Measurements from ENCODE around the gene CEBPB. TPM values are rescaled to one million over a fixed set of nuclear protein-coding genes. Genes with fewer than 3 reads are reported as not detected.

CEBPB gene
- total RNA-seq: 9.1 TPM

GRCh38 chr20:50190251-50191064 lies at the start of gene CEBPB:
Gene CEBPB (plus strand): TSS chr20:50190830. CDS start chr20:50191034, 204 bp downstream.

DNA sequence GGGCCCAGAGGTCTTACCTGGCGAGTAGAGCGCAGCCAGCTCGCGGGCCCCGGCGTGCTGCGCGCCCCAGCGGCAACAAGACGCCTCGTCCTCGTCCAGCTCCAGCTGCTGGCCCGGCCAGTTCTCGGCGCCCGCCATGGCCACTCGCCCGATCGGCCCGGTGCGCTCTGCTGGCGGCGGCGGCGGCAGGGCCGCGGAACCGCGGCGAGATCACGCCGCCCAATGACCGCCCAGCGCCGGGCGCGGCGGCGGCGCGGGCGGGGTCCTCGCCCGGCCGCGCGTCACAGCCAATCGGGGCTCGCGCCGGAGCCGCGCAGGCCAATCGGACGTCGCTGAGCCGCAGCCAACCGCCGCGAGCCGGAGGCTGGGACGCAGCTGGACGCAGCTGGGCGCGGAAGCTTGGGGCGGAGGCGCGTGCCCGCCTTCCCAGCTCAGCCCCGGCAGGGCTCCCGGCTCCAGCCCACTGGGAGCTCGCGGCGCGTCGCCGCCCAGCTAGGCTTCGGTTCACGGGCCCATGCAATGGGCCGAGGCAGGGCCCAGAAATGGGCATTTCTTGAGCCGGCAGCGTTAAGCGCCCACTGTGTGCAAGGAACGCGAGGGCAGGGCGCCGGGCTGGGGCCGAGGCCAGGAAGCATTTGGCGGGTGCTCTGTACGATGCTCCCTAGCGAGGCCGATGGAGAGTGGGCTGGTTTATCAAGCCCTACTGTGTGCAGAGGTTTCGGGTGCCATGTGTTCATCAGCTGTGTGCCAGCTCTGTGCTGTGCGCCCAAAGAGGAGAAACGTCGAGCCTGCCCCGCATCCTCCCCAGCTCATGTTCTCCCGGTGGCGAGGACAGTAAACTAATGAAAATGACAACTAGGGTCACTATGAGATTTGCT lies 36.9 kb upstream of the CEBPB start, which contains the start of gene PEDS1:
TSS of gene PEDS1 (minus strand) at position 224 of the 878 bp plus-strand sequence. CDS start at position 138, 86 bp downstream.

Other genes starting within 250 kb of the CEBPB start
- gene SNAI1, start 207.8 kb upstream of the CEBPB start, total RNA-seq: 0.22 TPM
- 52.8 TPM for gene UBE2V1, start 77.7 kb upstream of the CEBPB start, total RNA-seq
- gene PEDS1, start 37.1 kb upstream of the CEBPB start, total RNA-seq: 7.6 TPM